HG02678 (cell line): ENCODE measurements around the gene AFF3.

Source experiments
- ATAC-seq: cut with Tn5 transposase; IDR thresholded peaks from one replicate; pipeline ENCODE4 v1.9.1; 2021; ENCODE audit warnings: mild to moderate bottlenecking, moderate library complexity; ENCODE audit not compliant: unreplicated experiment

AFF3 gene

GRCh38 chr2:99600981-99601651 lies 541.3 kb downstream of the AFF3 start:
- ATAC-seq, result no peak

GRCh38 chr2:99598441-99598840 lies 543.9 kb downstream of the AFF3 start:
- no peak for ATAC-seq

- ATAC-seq, result no peak
Measured at GRCh38 chr2:99597616-99598015, 544.8 kb downstream of the AFF3 start.

GRCh38 chr2:99595373-99595772 lies 547.0 kb downstream of the AFF3 start:
- no peak for ATAC-seq

GRCh38 chr2:99593692-99594427 lies 548.5 kb downstream of the AFF3 start:
- ATAC-seq, result no peak

GRCh38 chr2:99576775-99577174 lies 565.6 kb downstream of the AFF3 start:
- no peak for ATAC-seq

- ATAC-seq, result no peak
Measured at GRCh38 chr2:99573634-99574251, 568.6 kb downstream of the AFF3 start.

GRCh38 chr2:99572373-99573164 lies 569.8 kb downstream of the AFF3 start:
- ATAC-seq, result no peak

GRCh38 chr2:99571954-99572353 lies 570.4 kb downstream of the AFF3 start:
- ATAC-seq, result no peak

- no peak for ATAC-seq
Measured at GRCh38 chr2:99571533-99571932, 570.9 kb downstream of the AFF3 start.

GRCh38 chr2:99571021-99571420 lies 571.4 kb downstream of the AFF3 start:
- ATAC-seq, result no peak

- no peak for ATAC-seq
Measured at GRCh38 chr2:99569386-99569785, 573.0 kb downstream of the AFF3 start.

- ATAC-seq, result no peak
Measured at GRCh38 chr2:99565227-99565626, 577.2 kb downstream of the AFF3 start.

- no peak for ATAC-seq
Measured at GRCh38 chr2:99562516-99562915, 579.9 kb downstream of the AFF3 start.

GRCh38 chr2:99561804-99562203 lies 580.6 kb downstream of the AFF3 start:
- ATAC-seq, result no peak

- ATAC-seq, result peak; percentile 85
Measured at GRCh38 chr2:99559075-99559662, 583.2 kb downstream of the AFF3 start.

GRCh38 chr2:99555404-99555803 lies 587.0 kb downstream of the AFF3 start:
- no peak for ATAC-seq

- ATAC-seq, result no peak
Measured at GRCh38 chr2:99554871-99555270, 587.5 kb downstream of the AFF3 start.

GRCh38 chr2:99554238-99554637 lies 588.2 kb downstream of the AFF3 start:
- no peak for ATAC-seq

- ATAC-seq, result no peak
Measured at GRCh38 chr2:99552529-99552928, 589.9 kb downstream of the AFF3 start.

- ATAC-seq, result no peak
Measured at GRCh38 chr2:99550368-99550767, 592.0 kb downstream of the AFF3 start.
